Skin epidermis (tissue), 12 donors: Measurements from ENCODE around the gene TMEM183A.

Experiments used
- H3K27ac ChIP-seq, 21 experiments: fragments of 200-600 bp; sonication (generic) in 11 of 21; one replicate each; pipeline ENCODE4 v1.5.0; 2020; ENCODE audit warnings: mild to moderate bottlenecking in 3 of 21, inconsistent platforms in 2 of 21, moderate library complexity in 2 of 21
- H3K4me3 ChIP-seq, 7 experiments: fragments of 200-600 bp; sonication (generic) in 2 of 7; one replicate each; pipeline ENCODE4 v1.5.0; 2020; ENCODE audit warnings: inconsistent platforms in 2 of 7, mild to moderate bottlenecking in 2 of 7, moderate library complexity in 1 of 7

Gene TMEM183A

DNA sequence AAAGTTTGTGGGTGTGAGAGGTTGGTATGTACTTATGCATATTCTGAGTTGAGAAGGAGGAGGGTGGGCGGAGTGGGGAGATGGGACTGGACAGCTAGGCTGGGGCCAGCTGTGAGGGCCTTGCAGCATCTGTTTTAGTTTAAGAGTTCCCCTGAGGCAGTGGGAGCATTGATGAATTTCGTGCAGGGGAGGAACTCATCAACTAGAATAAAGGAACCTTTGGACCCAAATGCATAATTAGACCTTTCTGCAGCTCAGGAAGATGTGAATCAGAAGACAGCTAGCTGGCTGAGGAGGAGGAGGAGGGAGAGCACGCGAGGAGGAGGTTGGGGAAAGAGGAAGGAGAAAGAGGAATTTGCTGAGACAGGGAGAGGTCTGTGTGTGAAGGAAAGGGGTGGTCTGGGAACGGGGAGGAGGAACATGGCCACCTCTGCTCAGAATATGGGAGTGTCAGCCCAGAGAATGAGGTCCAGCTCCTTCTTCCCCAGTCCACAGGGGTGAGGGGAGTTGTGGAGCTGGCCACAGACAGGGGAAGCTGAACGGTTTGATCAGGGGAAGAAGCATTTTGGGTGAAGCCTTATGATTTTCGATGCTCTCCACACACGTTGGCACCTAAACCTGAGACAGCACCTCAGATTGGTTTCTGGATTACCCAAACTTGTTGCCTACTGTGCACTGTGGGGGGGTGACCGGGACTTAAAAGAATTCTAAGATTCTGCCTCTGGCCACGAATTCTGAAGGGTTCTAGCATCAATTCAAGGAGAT is 50.9 kb downstream of the TMEM183A start:
- no peak overlapping the region for H3K4me3 ChIP-seq
- H3K27ac ChIP-seq, result no peak overlapping the region

DNA sequence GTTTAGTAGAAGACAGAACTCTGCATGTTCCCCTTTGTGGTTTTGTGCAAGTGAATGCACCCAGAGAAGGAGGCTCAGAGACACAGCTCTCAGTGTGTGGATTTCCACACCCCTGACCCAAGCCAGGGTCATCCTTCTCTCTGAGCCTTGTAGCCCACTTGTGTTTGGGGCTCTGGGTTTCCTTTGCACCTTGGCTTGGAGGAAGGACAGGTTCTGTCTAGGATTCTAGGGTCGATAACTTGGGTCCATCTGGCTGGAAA is 51.4 kb downstream of the TMEM183A start:
- H3K4me3 ChIP-seq, result no peak overlapping the region
- no peak overlapping the region for H3K27ac ChIP-seq

- H3K4me3 ChIP-seq, result no peak overlapping the region
- H3K27ac ChIP-seq, result no peak overlapping the region
Measured at GRCh38 chr1:203059485-203059884, 52.3 kb downstream of the TMEM183A start.

DNA sequence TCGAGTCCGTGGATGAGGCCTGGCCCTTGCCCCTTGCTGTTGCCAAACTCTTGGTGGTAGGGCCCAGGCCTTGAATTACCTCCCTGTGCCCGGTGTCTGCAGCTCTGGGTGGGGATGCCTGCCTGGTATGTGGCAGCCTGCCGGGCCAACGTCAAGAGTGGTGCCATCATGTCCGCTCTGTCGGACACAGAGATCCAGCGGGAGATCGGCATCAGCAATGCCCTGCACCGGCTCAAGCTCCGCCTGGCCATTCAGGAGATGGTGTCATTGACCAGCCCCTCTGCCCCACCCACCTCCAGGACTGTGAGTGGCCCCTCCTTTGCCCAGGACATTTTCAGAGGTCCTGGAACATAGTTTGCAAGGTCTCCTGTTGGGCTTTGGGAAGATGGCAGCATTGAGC is 52.9 kb downstream of the TMEM183A start:
- H3K27ac ChIP-seq, result no peak overlapping the region

GRCh38 chr1:203063287-203063686 is 56.1 kb downstream of the TMEM183A start:
- H3K27ac ChIP-seq, result no peak overlapping the region
- H3K4me3 ChIP-seq, result no peak overlapping the region

More for the DNA sequence above, 52.9 kb downstream of the TMEM183A start:
- no peak overlapping the region for H3K4me3 ChIP-seq

GRCh38 chr1:203065191-203065590 is 58.0 kb downstream of the TMEM183A start:
- H3K27ac ChIP-seq, result no peak overlapping the region
- H3K4me3 ChIP-seq, result no peak overlapping the region

DNA sequence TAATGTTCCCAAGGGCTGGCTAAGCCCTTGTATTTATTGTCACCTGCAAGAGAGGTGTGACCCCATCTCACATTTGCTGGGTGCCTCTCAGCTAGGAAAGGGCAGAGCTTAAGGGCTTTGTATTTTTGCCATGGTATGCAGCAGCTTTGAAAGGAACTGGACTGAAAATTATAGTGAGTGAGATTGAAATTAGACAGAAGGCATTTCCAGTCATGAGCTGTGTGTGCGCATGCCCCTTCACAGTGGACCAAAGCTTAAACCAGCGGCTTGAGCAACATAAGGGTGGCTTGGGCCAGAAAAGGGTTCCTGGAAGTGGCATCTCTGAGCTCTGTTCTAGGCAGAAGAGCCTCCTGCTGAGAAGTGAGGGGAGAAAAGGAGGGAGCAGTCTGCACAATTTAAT is 58.8 kb downstream of the TMEM183A start:
- H3K27ac ChIP-seq, result no peak overlapping the region
- no peak overlapping the region for H3K4me3 ChIP-seq

DNA sequence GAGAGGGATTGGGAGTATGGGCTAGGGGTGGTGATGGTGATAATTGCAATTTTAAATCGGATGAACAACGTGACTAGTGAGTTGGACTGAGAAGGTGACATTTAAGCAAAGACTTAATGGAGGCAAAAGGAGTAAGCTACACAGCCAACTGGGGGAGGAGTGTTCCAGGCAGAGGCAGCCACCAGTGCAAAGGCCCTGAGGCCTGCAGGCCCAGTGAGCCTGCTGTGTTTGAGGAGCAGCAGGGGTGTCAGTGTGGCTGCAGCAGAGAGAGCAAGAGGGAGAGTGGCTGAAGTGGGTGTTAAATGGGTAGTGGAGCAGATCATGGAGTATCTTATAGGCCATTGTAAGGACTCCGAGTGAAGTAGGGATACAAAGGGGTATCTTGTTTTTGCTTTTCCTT is 59.8 kb downstream of the TMEM183A start:
- Histone ChIP-seq H3K4me3 (no peak overlapping the region), H3K27ac (peak overlapping the region in 1 of 21 experiments; percentile 9)

- no peak overlapping the region for H3K27ac ChIP-seq
Measured at GRCh38 chr1:203069030-203069747, 62.0 kb downstream of the TMEM183A start.

GRCh38 chr1:203072002-203072602 is 64.9 kb downstream of the TMEM183A start:
- Histone ChIP-seq H3K4me3 (no peak overlapping the region), H3K27ac (no peak overlapping the region)

More at GRCh38 chr1:203069030-203069747, 62.0 kb downstream of the TMEM183A start:
- H3K4me3 ChIP-seq, result no peak overlapping the region

GRCh38 chr1:203072911-203073310 is 65.7 kb downstream of the TMEM183A start:
- H3K27ac ChIP-seq, result no peak overlapping the region
- H3K4me3 ChIP-seq, result no peak overlapping the region

DNA sequence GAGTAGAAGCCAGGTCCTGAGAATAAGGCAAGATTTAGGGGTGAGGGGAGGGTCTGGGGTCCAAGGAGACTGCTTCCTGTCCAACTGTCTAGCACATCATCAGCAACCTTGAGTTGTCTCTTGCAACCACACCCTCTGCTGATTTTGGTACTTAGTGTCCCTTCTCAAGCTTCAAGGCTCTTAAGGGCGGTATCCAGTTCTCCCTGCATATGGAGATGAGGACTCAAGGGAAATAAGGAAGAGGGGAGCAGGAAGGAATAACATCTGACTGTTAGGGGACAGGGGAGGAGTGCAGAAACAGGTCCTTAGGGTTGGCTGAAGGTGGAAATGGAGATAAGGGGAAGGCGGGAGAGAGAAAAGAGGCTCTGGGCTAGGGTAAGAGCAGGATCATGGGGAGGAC is 66.3 kb downstream of the TMEM183A start:
- H3K27ac ChIP-seq, result no peak overlapping the region

More for the DNA sequence above, 66.3 kb downstream of the TMEM183A start:
- no peak overlapping the region for H3K4me3 ChIP-seq
